ENCODE measurements around the gene RIMKLB.
"Not testable (repeated sequence)": the region's sequence is repeated elsewhere in the genome, so short reads cannot be mapped to it uniquely, and the experiment has no call there.

DNA sequence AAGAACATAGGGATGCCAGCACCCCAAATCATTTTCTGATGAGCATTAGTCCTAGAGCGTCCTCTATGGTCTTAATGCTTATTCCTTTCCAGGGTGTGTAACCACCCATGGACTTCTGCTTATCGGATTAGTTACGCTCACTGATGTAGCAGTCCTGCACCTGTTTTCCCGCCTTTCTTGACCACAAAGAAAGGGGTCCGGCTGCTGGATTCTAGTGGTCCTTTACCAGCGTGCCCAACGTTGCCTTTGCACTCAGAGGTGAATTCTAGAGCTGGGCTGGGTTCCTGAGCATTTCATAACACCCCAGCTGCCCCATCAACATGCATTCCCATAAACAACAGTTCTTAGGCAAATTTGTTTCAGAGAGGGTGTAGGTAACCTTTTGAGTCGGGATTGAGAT lies 68.3 kb downstream of the RIMKLB start:
- TF ChIP-seq, protein P1, sequence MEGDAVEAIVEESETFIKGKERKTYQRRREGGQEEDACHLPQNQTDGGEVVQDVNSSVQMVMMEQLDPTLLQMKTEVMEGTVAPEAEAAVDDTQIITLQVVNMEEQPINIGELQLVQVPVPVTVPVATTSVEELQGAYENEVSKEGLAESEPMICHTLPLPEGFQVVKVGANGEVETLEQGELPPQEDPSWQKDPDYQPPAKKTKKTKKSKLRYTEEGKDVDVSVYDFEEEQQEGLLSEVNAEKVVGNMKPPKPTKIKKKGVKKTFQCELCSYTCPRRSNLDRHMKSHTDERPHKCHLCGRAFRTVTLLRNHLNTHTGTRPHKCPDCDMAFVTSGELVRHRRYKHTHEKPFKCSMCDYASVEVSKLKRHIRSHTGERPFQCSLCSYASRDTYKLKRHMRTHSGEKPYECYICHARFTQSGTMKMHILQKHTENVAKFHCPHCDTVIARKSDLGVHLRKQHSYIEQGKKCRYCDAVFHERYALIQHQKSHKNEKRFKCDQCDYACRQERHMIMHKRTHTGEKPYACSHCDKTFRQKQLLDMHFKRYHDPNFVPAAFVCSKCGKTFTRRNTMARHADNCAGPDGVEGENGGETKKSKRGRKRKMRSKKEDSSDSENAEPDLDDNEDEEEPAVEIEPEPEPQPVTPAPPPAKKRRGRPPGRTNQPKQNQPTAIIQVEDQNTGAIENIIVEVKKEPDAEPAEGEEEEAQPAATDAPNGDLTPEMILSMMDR (IDR thresholded peaks at IDR 0.05) = not testable (repeated sequence)
- not testable (repeated sequence) for TF ChIP-seq POLR2AphosphoS5 (IDR thresholded peaks at IDR 0.05)
